Osteocyte (in vitro differentiated cells): ENCODE measurements around the gene PPM1H. TPM values are rescaled to one million over a fixed set of nuclear protein-coding genes. Genes with fewer than 3 reads are reported as not detected.

Source experiments
- DNase-seq: peaks from one replicate; pipeline ENCODE4 v3.0.0; 2021; ENCODE audit warnings: mixed read lengths; ENCODE audit not compliant: unreplicated experiment; ENCODE audit errors: extremely low spot score
- H3K27ac Mint-ChIP-seq: one replicate; pipeline ENCODE4 v1.8.0; 2021; ENCODE audit warnings: mild to moderate bottlenecking, mixed read lengths; ENCODE audit not compliant: unreplicated experiment
- H3K27me3 Mint-ChIP-seq: one replicate; pipeline ENCODE4 v1.8.0; 2021; ENCODE audit warnings: mixed read lengths; ENCODE audit not compliant: unreplicated experiment
- H3K36me3 Mint-ChIP-seq: one replicate; pipeline ENCODE4 v1.8.0; 2021; ENCODE audit warnings: mixed read lengths; ENCODE audit not compliant: unreplicated experiment
- H3K4me1 Mint-ChIP-seq: one replicate; pipeline ENCODE4 v1.8.0; 2021; ENCODE audit warnings: mixed read lengths; ENCODE audit not compliant: unreplicated experiment
- H3K4me3 Mint-ChIP-seq: one replicate; pipeline ENCODE4 v1.8.0; 2021; ENCODE audit warnings: mild to moderate bottlenecking, moderate library complexity, mixed read lengths; ENCODE audit not compliant: unreplicated experiment
- H3K9me3 Mint-ChIP-seq: one replicate; pipeline ENCODE4 v1.8.0; 2021; ENCODE audit warnings: mixed read lengths; ENCODE audit not compliant: unreplicated experiment
- CTCF ChIP-seq: fragments of 200-600 bp; sonication (generic); IDR thresholded peaks from 2 replicates; pipeline ENCODE4 v1.5.0; 2021; ENCODE audit warnings: antibody characterized with exemption, mild to moderate bottlenecking, moderate library complexity
- total RNA-seq: library from RNA; stranded (reverse); gene quantifications from 2 replicates; pipeline ENCODE4 v1.2.1, GENCODE V29; 2021

Gene PPM1H
- total RNA-seq, 1 donor from 2014 or later: 60.8 TPM

- no peak for DNase-seq
- Mint-ChIP-seq H3K36me3 (peaks cover 20% of the 10 kb centered on the region), H3K4me3 (no peak overlapping the region), H3K27me3 (no peaks in the 10 kb centered on the region), H3K4me1 (peaks cover 48% of the 10 kb centered on the region), H3K27ac (peak overlapping the region; percentile 73), H3K9me3 (no peaks in the 10 kb centered on the region)
- TF ChIP-seq CTCF: no peak
Measured at GRCh38 chr12:62739266-62740015, 195.5 kb downstream of the PPM1H start.

GRCh38 chr12:62738616-62739015 lies 196.3 kb downstream of the PPM1H start:
- Mint-ChIP-seq H3K4me3 (no peak overlapping the region), H3K36me3 (peaks cover 24% of the 10 kb centered on the region), H3K4me1 (peaks cover 50% of the 10 kb centered on the region), H3K9me3 (no peaks in the 10 kb centered on the region), H3K27ac (peak overlapping the region; percentile 38), H3K27me3 (no peaks in the 10 kb centered on the region)
- no peak for TF ChIP-seq CTCF
- DNase-seq: no peak

- TF ChIP-seq CTCF: no peak
- H3K27ac Mint-ChIP-seq: peak overlapping the region; percentile 38
- no peak overlapping the region for H3K4me3 Mint-ChIP-seq
- DNase-seq: no peak
- peaks cover 24% of the 10 kb centered on the region for H3K36me3 Mint-ChIP-seq
- peaks cover 51% of the 10 kb centered on the region for H3K4me1 Mint-ChIP-seq
- no peaks in the 10 kb centered on the region for H3K27me3 Mint-ChIP-seq
- no peaks in the 10 kb centered on the region for H3K9me3 Mint-ChIP-seq
Measured at GRCh38 chr12:62738105-62738504, 196.8 kb downstream of the PPM1H start.

- peak overlapping the region; percentile 23 for H3K27ac Mint-ChIP-seq
- peaks cover 56% of the 10 kb centered on the region for H3K4me1 Mint-ChIP-seq
Measured at GRCh38 chr12:62737615-62738014, 197.3 kb downstream of the PPM1H start.

More at GRCh38 chr12:62737615-62738014, 197.3 kb downstream of the PPM1H start:
- H3K27me3 Mint-ChIP-seq: no peaks in the 10 kb centered on the region
- H3K9me3 Mint-ChIP-seq: no peaks in the 10 kb centered on the region
- no peak for TF ChIP-seq CTCF
- peaks cover 24% of the 10 kb centered on the region for H3K36me3 Mint-ChIP-seq
- DNase-seq: no peak
- no peak overlapping the region for H3K4me3 Mint-ChIP-seq
